ENCODE measurements around the gene NDST1.

Gene NDST1

GRCh38 chr5:150522504-150523414 is 14.8 kb downstream of the NDST1 start:
- peak overlapping the region; percentile 65 for H3K27ac ChIP-seq
- no peak for TF ChIP-seq CTCF (conservative IDR thresholded peaks at IDR 0.05; ENCODE audit: low read depth)
- ChIA-PET POLR2A (ENCODE audit: low non-redundant PET) (no interaction called here), CTCF (interaction anchor here (0.6 to 0.9 kb wide), 5 partner anchors 9 to 63 kb away, joined by 3 to 4 read pairs (median 3); no protein-coding TSS in a partner anchor)
- DNase-seq (ENCODE audit: low spot score): no peak

DNA sequence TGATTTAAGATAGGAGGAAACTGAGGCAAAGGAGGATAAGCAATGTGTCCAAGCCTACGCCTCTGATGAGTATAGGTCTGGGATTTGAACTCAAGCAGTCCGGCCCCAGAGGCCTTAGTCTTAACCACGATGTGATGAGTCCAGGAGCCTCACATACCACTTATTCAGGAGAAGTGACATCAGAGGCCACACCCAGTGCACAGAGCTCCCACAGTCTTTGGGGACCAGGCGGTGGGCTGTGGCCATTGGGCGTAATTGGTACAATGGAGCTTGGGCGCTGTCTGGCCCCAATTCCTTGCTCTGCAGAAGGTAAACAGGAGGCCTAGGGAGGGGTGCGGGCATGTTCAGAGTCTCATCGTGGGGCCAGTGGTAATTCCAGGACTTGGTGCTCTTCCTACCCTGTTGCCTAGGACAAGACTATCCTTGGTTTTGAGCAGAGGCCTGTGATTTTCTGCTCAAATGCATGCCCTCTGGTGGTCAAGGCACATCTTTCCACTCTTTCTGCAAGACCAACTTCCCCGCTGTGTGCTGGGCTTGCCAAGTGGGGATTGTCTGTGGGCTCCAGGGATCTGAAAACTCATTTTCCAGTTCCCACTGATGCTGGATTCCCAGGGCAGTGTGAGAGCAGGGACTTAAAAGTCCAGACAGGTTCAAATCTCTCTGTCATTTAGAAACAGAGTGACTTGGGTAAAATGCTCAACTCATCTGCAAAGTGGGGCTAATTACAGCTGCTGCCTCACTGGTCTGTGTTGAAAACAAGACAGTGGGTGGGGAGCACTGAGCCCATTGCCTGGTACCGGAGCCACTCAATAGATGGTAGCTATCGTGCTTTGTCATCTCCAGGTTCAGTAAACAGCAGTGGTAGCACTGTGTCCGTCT is 15.8 kb downstream of the NDST1 start:
- peak overlapping the region; percentile 65 for H3K27ac ChIP-seq
- no peak; the same call in 1 of the 2 replicates for TF ChIP-seq CTCF (conservative IDR thresholded peaks at IDR 0.05; ENCODE audit: low read depth)
- peak; percentile 65 for DNase-seq (ENCODE audit: low spot score)
- CTCF ChIA-PET: interaction anchor here (0.6 to 1.2 kb wide), 11 partner anchors 9 to 203 kb away, joined by 3 to 6 read pairs (median 3); no protein-coding TSS in a partner anchor
- POLR2A ChIA-PET (ENCODE audit: low non-redundant PET): no interaction called here

DNA sequence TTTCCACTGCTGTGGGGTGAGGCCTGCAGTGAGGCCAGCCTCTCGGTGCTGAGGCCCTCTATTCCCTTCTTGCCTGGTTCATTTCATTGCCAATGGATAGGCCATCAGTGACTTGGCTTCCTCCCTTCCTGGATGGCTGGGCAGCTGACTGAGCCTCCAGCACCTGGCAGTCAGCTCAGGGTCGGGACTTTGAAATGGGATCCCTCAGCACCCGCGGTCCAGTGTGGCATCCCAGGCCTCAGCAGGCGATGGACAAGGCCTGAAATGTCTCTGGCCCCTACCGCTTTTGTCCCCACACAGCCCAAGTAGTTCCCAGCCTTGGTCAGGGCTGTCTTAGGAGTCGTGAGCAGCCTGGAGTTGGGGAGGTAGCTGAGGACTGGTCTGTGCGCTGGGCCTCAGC is 17.2 kb downstream of the NDST1 start:
- no peak for DNase-seq (ENCODE audit: low spot score)
- TF ChIP-seq CTCF (conservative IDR thresholded peaks at IDR 0.05; ENCODE audit: low read depth): no peak
- POLR2A ChIA-PET (ENCODE audit: low non-redundant PET): interaction anchor here (0.5 kb wide), 1 partner anchor 17 kb away, joined by 3 read pairs; no protein-coding TSS in a partner anchor
- peak overlapping the region; percentile 47 for H3K27ac ChIP-seq
- CTCF ChIA-PET: interaction anchor here (1.0 to 1.5 kb wide), 4 partner anchors 12 to 75 kb away, joined by 3 to 5 read pairs (median 4); no protein-coding TSS in a partner anchor

DNA sequence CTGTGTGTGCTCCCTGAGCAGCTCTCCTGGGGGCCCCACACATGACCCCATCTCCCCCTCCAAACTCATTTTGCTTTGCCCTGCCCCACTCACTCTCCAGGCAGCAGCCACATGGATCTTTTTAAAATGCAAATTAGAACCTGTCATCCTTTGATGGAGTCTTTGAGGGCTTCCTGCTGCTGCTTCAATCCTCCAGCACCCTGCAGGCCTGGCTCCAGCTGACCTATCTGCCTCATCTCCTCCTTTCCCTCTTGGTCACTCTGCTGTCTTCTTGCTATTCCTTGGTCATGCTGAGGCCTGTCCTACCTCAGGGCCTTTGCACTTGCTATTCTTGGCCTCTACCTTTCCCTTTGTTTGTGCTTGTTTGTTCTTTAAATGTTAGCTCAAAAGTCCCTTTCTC is 17.9 kb downstream of the NDST1 start:
- ChIA-PET POLR2A (ENCODE audit: low non-redundant PET) (no interaction called here), CTCF (interaction anchor here (1.0 to 1.5 kb wide), 3 partner anchors 13 to 66 kb away, joined by 3 to 5 read pairs (median 4); no protein-coding TSS in a partner anchor)

DNA sequence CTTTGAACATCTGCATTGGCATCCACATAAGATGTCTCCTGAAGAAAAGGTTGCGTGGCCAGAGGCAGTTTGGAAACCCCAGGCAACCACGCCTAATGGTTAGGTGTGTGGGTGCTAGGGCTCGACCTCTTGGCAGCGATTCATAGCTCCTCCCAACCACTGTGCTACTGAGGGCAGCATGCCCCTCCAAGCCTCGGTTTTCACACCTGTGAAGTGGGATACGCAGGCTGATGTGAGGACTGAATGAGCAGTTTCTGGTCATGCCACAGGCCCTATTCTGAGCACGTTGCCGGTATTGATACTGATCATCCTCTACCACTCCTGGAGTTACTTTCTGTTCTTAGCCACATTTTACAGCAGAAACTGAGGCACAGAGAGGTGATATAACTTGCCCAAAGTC is 19.1 kb downstream of the NDST1 start:
- no peak for DNase-seq (ENCODE audit: low spot score)
- H3K27ac ChIP-seq: peak overlapping the region; percentile 59
- CTCF ChIA-PET: interaction anchor here (0.6 kb wide), 1 partner anchor 9 kb away, joined by 3 read pairs; no protein-coding TSS in a partner anchor
- POLR2A ChIA-PET (ENCODE audit: low non-redundant PET): no interaction called here
- TF ChIP-seq CTCF (conservative IDR thresholded peaks at IDR 0.05; ENCODE audit: low read depth): no peak

More for the DNA sequence above, 17.9 kb downstream of the NDST1 start:
- TF ChIP-seq CTCF (conservative IDR thresholded peaks at IDR 0.05; ENCODE audit: low read depth): no peak
- peak overlapping the region; percentile 47 for H3K27ac ChIP-seq
- DNase-seq (ENCODE audit: low spot score): no peak

- ChIA-PET POLR2A (ENCODE audit: low non-redundant PET) (no interaction called here), CTCF (interaction anchor here (0.6 kb wide), 1 partner anchor 10 kb away, joined by 3 read pairs; no protein-coding TSS in a partner anchor)
- DNase-seq (ENCODE audit: low spot score): no peak
- H3K27ac ChIP-seq: peak overlapping the region; percentile 59
- no peak for TF ChIP-seq CTCF (conservative IDR thresholded peaks at IDR 0.05; ENCODE audit: low read depth)
These were observed 19.9 kb downstream of the NDST1 start for GRCh38 chr5:150527808-150528207.
